ENCODE data around the gene NIN. TPM values are rescaled to one million over a fixed set of nuclear protein-coding genes. Genes with fewer than 3 reads are reported as not detected.

Gene NIN
- total RNA-seq, 5 donors from 2014 or later (not counting 1 experiment from before 2014, with no cell fraction given) = 92.8 to 141 (median 106) TPM

DNA sequence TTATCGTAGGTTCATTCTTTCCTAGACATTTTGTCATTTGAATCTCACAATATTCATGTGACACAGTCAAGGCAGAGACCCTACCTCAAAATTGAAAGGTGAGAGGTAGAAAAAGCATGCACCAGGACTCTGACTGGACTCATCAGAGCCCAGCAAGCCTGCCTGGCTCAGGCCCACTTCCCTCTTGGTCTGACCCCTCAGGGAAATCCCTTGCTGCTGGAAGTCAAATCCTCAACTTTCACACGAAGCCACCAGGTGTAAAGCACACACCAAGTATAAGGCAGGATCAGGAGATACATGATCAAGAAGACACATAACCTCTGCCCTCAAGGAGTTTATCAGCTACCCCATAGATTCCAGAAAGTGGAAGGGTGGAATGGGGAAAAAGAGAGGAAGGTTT, 18.8 kb downstream of the NIN start:
- Histone ChIP-seq H3K4me3 (ENCODE audit: control insufficient read depth in 1 of 2, extremely low read depth in 1 of 2, low read length in 1 of 2) (no peak overlapping the region), H3K36me3 (ENCODE audit: control insufficient read depth in 2 of 2, extremely low read depth in 1 of 2, insufficient read depth in 1 of 2, low read length in 1 of 2) (peaks cover 0 to 12% of the 10 kb centered on the region in 2 donors), H3K4me1 (ENCODE audit: control insufficient read depth in 1 of 2, extremely low read depth in 1 of 2, insufficient read depth in 2 of 2, low read length in 2 of 2) (peaks cover 31 to 35% of the 10 kb centered on the region in 2 experiments), H3K27me3 (replicated peaks in 1 of 2; ENCODE audit: control insufficient read depth in 2 of 2, extremely low read depth in 1 of 2, insufficient read depth in 2 of 2, low read length in 1 of 2) (no peaks in the 10 kb centered on the region), H3K27ac (ENCODE audit: low read length) (peak overlapping the region; percentile 66), H3K9me3 (no peaks in the 10 kb centered on the region)
- peak overlapping the region; percentile 21 to 61 (median 34) for H3K4me3 Mint-ChIP-seq
- no CpG with 5 or more reads among the region's 2 CpGs for WGBS (ENCODE audit: insufficient coverage)
- peak overlapping the region; percentile 95 to 98 for H3K27ac Mint-ChIP-seq
- ChIA-PET POLR2A (interaction anchor here in 1 of 2 donors (1.4 kb wide), 1 partner anchor 9 kb away, joined by 3 read pairs; no protein-coding TSS in a partner anchor), CTCF (interaction anchor here in 1 of 2 donors (0.8 to 1.2 kb wide), 2 partner anchors 15 to 48 kb away, joined by 3 to 7 read pairs; no protein-coding TSS in a partner anchor)
- H3K27me3 Mint-ChIP-seq = no peaks in the 10 kb centered on the region
- DNase-seq = no peak
- peaks cover 22% of the 10 kb centered on the region for H3K36me3 Mint-ChIP-seq
- peaks cover 0 to 5% (median 0%) of the 10 kb centered on the region in 3 donors for H3K9me3 Mint-ChIP-seq
- H3K4me1 Mint-ChIP-seq = peaks cover 69 to 75% (median 72%) of the 10 kb centered on the region in 3 donors
- no peak for ATAC-seq (replicated peaks in 1 of 4)

GRCh38 chr14:50808053-50808452, 22.9 kb downstream of the NIN start:
- peaks cover 55 to 64% (median 63%) of the 10 kb centered on the region in 3 donors for H3K4me1 Mint-ChIP-seq
- H3K4me1 ChIP-seq (ENCODE audit: control insufficient read depth in 1 of 2, extremely low read depth in 1 of 2, insufficient read depth in 2 of 2, low read length in 2 of 2) = peaks cover 14 to 41% of the 10 kb centered on the region in 2 experiments

GRCh38 chr14:50806241-50806933, 24.6 kb downstream of the NIN start:
- no peaks in the 10 kb centered on the region for H3K9me3 Mint-ChIP-seq
- Histone ChIP-seq H3K4me3 (ENCODE audit: control insufficient read depth in 1 of 2, extremely low read depth in 1 of 2, low read length in 1 of 2) (no peak overlapping the region), H3K27me3 (replicated peaks in 1 of 2; ENCODE audit: control insufficient read depth in 2 of 2, extremely low read depth in 1 of 2, insufficient read depth in 2 of 2, low read length in 1 of 2) (no peaks in the 10 kb centered on the region), H3K4me1 (ENCODE audit: control insufficient read depth in 1 of 2, extremely low read depth in 1 of 2, insufficient read depth in 2 of 2, low read length in 2 of 2) (peaks cover 2 to 24% of the 10 kb centered on the region in 2 experiments), H3K9me3 (no peaks in the 10 kb centered on the region), H3K27ac (ENCODE audit: low read length) (no peak overlapping the region), H3K36me3 (ENCODE audit: control insufficient read depth in 2 of 2, extremely low read depth in 1 of 2, insufficient read depth in 1 of 2, low read length in 1 of 2) (peaks cover 0 to 44% of the 10 kb centered on the region in 2 donors)
- H3K27ac Mint-ChIP-seq = peak overlapping the region in 1 of 2 donors; percentile 42
- H3K36me3 Mint-ChIP-seq = peaks cover 38% of the 10 kb centered on the region
- WGBS (ENCODE audit: insufficient coverage) = no CpG with 5 or more reads among the region's 3 CpGs
- H3K27me3 Mint-ChIP-seq = no peaks in the 10 kb centered on the region
- no peak overlapping the region for H3K4me3 Mint-ChIP-seq
- POLR2A ChIA-PET = interaction anchor here in 1 of 2 donors (0.5 to 0.6 kb wide), 2 partner anchors 14 to 21 kb away, joined by 3 read pairs; no protein-coding TSS in a partner anchor
- ATAC-seq (replicated peaks in 1 of 4) (no peak), DNase-seq (no peak)
- CTCF ChIA-PET = interaction anchor here in 1 of 2 donors (2.2 kb wide), 1 partner anchor 54 kb away, joined by 5 read pairs; no protein-coding TSS in a partner anchor
- peaks cover 47 to 61% (median 52%) of the 10 kb centered on the region in 3 donors for H3K4me1 Mint-ChIP-seq

More at GRCh38 chr14:50808053-50808452, 22.9 kb downstream of the NIN start:
- H3K27ac ChIP-seq (ENCODE audit: low read length) = no peak overlapping the region
- POLR2A ChIA-PET = interaction anchor here (0.6 kb wide), 2 partner anchors 10 to 74 kb away, joined by 3 to 4 read pairs; no protein-coding TSS in a partner anchor
- no peaks in the 10 kb centered on the region for H3K27me3 ChIP-seq (replicated peaks in 1 of 2; ENCODE audit: control insufficient read depth in 2 of 2, extremely low read depth in 1 of 2, insufficient read depth in 2 of 2, low read length in 1 of 2)
- H3K27ac Mint-ChIP-seq = peak overlapping the region; percentile 49 to 55
- no peaks in the 10 kb centered on the region for H3K27me3 Mint-ChIP-seq
- no peak for DNase-seq
- CTCF ChIA-PET = interaction anchor here (0.7 to 1.1 kb wide), 2 partner anchors 21 to 1495 kb away, joined by 3 read pairs; no protein-coding TSS in a partner anchor
- H3K4me3 Mint-ChIP-seq = no peak overlapping the region
- no peaks in the 10 kb centered on the region for H3K9me3 ChIP-seq
- ATAC-seq (replicated peaks in 1 of 4) = no peak
- H3K9me3 Mint-ChIP-seq = no peaks in the 10 kb centered on the region
- peaks cover 0 to 42% of the 10 kb centered on the region in 2 donors for H3K36me3 ChIP-seq (ENCODE audit: control insufficient read depth in 2 of 2, extremely low read depth in 1 of 2, insufficient read depth in 1 of 2, low read length in 1 of 2)
- 93% methylated on average over 2 of the region's 5 CpGs for WGBS (ENCODE audit: insufficient coverage)
- H3K36me3 Mint-ChIP-seq = peaks cover 37% of the 10 kb centered on the region
- no peak overlapping the region for H3K4me3 ChIP-seq (ENCODE audit: control insufficient read depth in 1 of 2, extremely low read depth in 1 of 2, low read length in 1 of 2)

DNA sequence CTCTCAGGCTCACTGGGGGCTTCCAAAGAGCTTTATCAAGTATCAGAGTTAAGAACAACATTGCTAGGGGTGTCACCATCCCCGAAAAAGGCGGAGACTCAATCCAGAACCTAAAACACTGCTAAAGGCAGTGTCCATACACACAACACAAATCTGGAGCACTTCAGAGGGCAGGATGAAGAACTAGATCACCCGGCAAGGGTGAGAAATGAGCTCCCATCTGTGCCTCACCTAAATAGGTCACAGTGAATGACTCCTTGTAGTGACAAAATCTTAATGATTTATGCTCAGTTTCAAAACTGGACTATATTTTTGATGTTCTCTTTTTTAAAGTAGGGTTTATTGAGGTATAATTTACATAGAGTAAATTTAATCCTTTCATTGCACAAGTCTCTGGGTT, 25.6 kb downstream of the NIN start:
- no peak for DNase-seq
- H3K27me3 ChIP-seq (replicated peaks in 1 of 2; ENCODE audit: control insufficient read depth in 2 of 2, extremely low read depth in 1 of 2, insufficient read depth in 2 of 2, low read length in 1 of 2) = no peaks in the 10 kb centered on the region
- H3K4me1 Mint-ChIP-seq = peaks cover 44 to 59% (median 52%) of the 10 kb centered on the region in 3 donors
- H3K4me3 ChIP-seq (ENCODE audit: control insufficient read depth in 1 of 2, extremely low read depth in 1 of 2, low read length in 1 of 2) = no peak overlapping the region
- no peaks in the 10 kb centered on the region for H3K9me3 ChIP-seq
- no peaks in the 10 kb centered on the region for H3K9me3 Mint-ChIP-seq
- no peak for ATAC-seq (replicated peaks in 1 of 4)
- H3K27ac Mint-ChIP-seq = no peak overlapping the region
- peaks cover 40% of the 10 kb centered on the region for H3K36me3 Mint-ChIP-seq
- no peaks in the 10 kb centered on the region for H3K27me3 Mint-ChIP-seq
- peaks cover 2 to 19% of the 10 kb centered on the region in 2 experiments for H3K4me1 ChIP-seq (ENCODE audit: control insufficient read depth in 1 of 2, extremely low read depth in 1 of 2, insufficient read depth in 2 of 2, low read length in 2 of 2)
- no peak overlapping the region for H3K4me3 Mint-ChIP-seq
- no peak overlapping the region for H3K27ac ChIP-seq (ENCODE audit: low read length)
- ChIA-PET CTCF (interaction anchor here in 1 of 2 donors (2.2 kb wide), 1 partner anchor 55 kb away, joined by 5 read pairs; no protein-coding TSS in a partner anchor), POLR2A (interaction anchor here in 1 of 2 donors (0.7 kb wide), 1 partner anchor 923 kb away, joined by 7 read pairs; no protein-coding TSS in a partner anchor)
- WGBS (ENCODE audit: insufficient coverage) = no CpG with 5 or more reads among the region's 3 CpGs
- H3K36me3 ChIP-seq (ENCODE audit: control insufficient read depth in 2 of 2, extremely low read depth in 1 of 2, insufficient read depth in 1 of 2, low read length in 1 of 2) = peaks cover 0 to 50% of the 10 kb centered on the region in 2 donors

DNA sequence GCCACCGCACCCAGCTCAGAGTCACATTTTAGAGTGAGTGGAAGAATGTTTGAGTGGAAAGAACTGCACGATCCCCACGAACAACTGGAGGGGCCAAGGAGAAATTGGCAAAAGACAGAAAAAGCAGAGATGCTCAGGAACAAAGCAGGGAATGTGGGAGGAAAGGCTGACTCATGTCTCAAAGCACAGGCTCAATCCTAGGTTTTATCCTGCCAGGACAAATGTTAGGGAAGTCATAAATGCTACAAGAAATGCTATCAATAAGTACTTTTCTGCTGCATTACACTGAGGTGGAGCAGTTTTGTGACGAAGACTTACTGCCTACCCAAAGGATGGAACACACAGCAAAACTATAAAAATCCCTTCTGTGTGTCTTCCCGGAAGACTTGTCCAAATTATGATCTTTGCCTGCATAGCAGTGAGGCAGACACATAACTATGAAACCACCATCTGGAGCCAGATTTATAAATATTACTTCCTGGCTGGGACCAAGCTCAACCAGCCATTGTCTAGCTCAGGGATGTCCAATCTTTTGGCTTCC, 26.7 kb downstream of the NIN start:
- Mint-ChIP-seq H3K4me1 (peaks cover 38 to 53% (median 49%) of the 10 kb centered on the region in 3 donors), H3K27ac (no peak overlapping the region), H3K27me3 (no peaks in the 10 kb centered on the region), H3K9me3 (no peaks in the 10 kb centered on the region), H3K4me3 (no peak overlapping the region), H3K36me3 (peaks cover 43% of the 10 kb centered on the region)
- no peaks in the 10 kb centered on the region for H3K27me3 ChIP-seq (replicated peaks in 1 of 2; ENCODE audit: control insufficient read depth in 2 of 2, extremely low read depth in 1 of 2, insufficient read depth in 2 of 2, low read length in 1 of 2)
- WGBS (ENCODE audit: insufficient coverage) = 95% methylated on average over 4 of the region's 5 CpGs
- no peak overlapping the region for H3K4me3 ChIP-seq (ENCODE audit: control insufficient read depth in 1 of 2, extremely low read depth in 1 of 2, low read length in 1 of 2)
- POLR2A ChIA-PET = interaction anchor here in 1 of 2 donors (0.6 kb wide), 1 partner anchor 39 kb away, joined by 3 read pairs; no protein-coding TSS in a partner anchor
- no peaks in the 10 kb centered on the region for H3K9me3 ChIP-seq
- ATAC-seq (replicated peaks in 1 of 4) (no peak), DNase-seq (no peak)
- H3K27ac ChIP-seq (ENCODE audit: low read length) = no peak overlapping the region
- H3K36me3 ChIP-seq (ENCODE audit: control insufficient read depth in 2 of 2, extremely low read depth in 1 of 2, insufficient read depth in 1 of 2, low read length in 1 of 2) = peaks cover 7 to 51% of the 10 kb centered on the region in 2 donors
- H3K4me1 ChIP-seq (ENCODE audit: control insufficient read depth in 1 of 2, extremely low read depth in 1 of 2, insufficient read depth in 2 of 2, low read length in 2 of 2) = peaks cover 2 to 19% of the 10 kb centered on the region in 2 experiments
- CTCF ChIA-PET = interaction anchor here (0.7 kb wide), 2 partner anchors 126 to 173 kb away, joined by 3 to 7 read pairs; no protein-coding TSS in a partner anchor

DNA sequence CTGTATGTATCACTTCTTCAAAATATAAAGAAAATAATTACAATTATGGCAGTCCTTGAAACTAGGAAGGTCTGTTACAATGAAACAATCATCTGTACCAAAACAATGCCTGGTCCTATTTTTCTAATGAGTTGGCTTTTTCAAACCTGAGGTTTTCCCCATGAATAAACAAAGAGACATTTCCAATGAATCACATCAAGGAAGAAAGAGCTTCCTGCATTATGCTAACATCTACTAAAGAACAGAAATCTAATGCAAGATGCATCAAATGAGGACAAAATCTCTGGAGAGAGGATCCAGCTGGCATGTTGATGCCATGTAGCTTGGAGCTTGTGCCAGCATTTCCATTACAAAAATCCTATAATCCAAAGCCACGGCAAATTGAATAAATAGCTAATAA, 29.3 kb downstream of the NIN start:
- CTCF ChIA-PET = interaction anchor here (1.2 to 1.8 kb wide), 4 partner anchors 17 to 59 kb away, joined by 3 to 5 read pairs (median 4); no protein-coding TSS in a partner anchor
- no peak overlapping the region for H3K4me3 Mint-ChIP-seq

More for the DNA sequence above, 29.3 kb downstream of the NIN start:
- ATAC-seq (replicated peaks in 1 of 4) (no peak), DNase-seq (no peak)
- H3K9me3 Mint-ChIP-seq = no peaks in the 10 kb centered on the region
- POLR2A ChIA-PET = interaction anchor here (0.6 to 0.8 kb wide), 2 partner anchors 20 to 469 kb away, joined by 3 read pairs; no protein-coding TSS in a partner anchor
- H3K4me1 Mint-ChIP-seq = peaks cover 45 to 55% (median 48%) of the 10 kb centered on the region in 3 donors
- Histone ChIP-seq H3K9me3 (no peaks in the 10 kb centered on the region), H3K4me3 (ENCODE audit: control insufficient read depth in 1 of 2, extremely low read depth in 1 of 2, low read length in 1 of 2) (no peak overlapping the region), H3K27me3 (replicated peaks in 1 of 2; ENCODE audit: control insufficient read depth in 2 of 2, extremely low read depth in 1 of 2, insufficient read depth in 2 of 2, low read length in 1 of 2) (no peaks in the 10 kb centered on the region), H3K27ac (ENCODE audit: low read length) (no peak overlapping the region), H3K4me1 (ENCODE audit: control insufficient read depth in 1 of 2, extremely low read depth in 1 of 2, insufficient read depth in 2 of 2, low read length in 2 of 2) (peaks cover 2 to 23% of the 10 kb centered on the region in 2 experiments), H3K36me3 (ENCODE audit: control insufficient read depth in 2 of 2, extremely low read depth in 1 of 2, insufficient read depth in 1 of 2, low read length in 1 of 2) (peaks cover 9 to 50% of the 10 kb centered on the region in 2 donors)
- H3K36me3 Mint-ChIP-seq = peaks cover 51% of the 10 kb centered on the region
- WGBS (ENCODE audit: insufficient coverage) = no CpG with 5 or more reads among the region's 1 CpG
- no peaks in the 10 kb centered on the region for H3K27me3 Mint-ChIP-seq
- H3K27ac Mint-ChIP-seq = no peak overlapping the region
